Esophagus squamous epithelium (tissue), 5 donors: Measurements from ENCODE around the gene SPTBN4. TPM values are rescaled to one million over a fixed set of nuclear protein-coding genes. Genes with fewer than 3 reads are reported as not detected.

Experiments
- DNase-seq: peaks from one replicate; lab custom pipeline; 2025; lab: John Stamatoyannopoulos, UW
- H3K27ac ChIP-seq, 4 donors: fragments of 200-600 bp; sonication (generic); one replicate each; pipeline ENCODE4 v1.5.1; 2016 to 2019; ENCODE audit warnings: mild to moderate bottlenecking in 1 of 4
- H3K27me3 ChIP-seq, 4 donors: fragments of 200-600 bp; sonication (generic); 1 replicate in 3 of 4; 2 replicates in 1 of 4; pipeline versions ENCODE4 v1.5.1 to v1.6.0; 2017 to 2021; ENCODE audit warnings: antibody characterized with exemption in 1 of 4
- H3K36me3 ChIP-seq, 3 donors: fragments of 200-600 bp; sonication (generic); one replicate each; pipeline ENCODE4 v1.5.1; 2016 to 2019
- H3K4me1 ChIP-seq, 3 donors: fragments of 200-600 bp; sonication (generic); one replicate each; pipeline ENCODE4 v1.5.1; 2017 to 2019
- H3K4me3 ChIP-seq, 4 donors: fragments of 200-600 bp; sonication (generic); 1 replicate in 3 of 4; 2 replicates in 1 of 4; pipeline ENCODE4 v1.5.1; 2016 to 2019; ENCODE audit warnings: mild to moderate bottlenecking in 2 of 4, moderate library complexity in 1 of 4
- H3K9me3 ChIP-seq, 3 donors: fragments of 200-600 bp; sonication (generic); one replicate each; pipeline ENCODE4 v1.5.1; 2016 to 2019
- POLR2A ChIP-seq, 4 donors: fragments of 450-650 bp; IDR thresholded peaks; one replicate each; pipeline ENCODE4 v1.6.1; 2017; ENCODE audit warnings: antibody characterized with exemption in 4 of 4, mild to moderate bottlenecking in 4 of 4, moderate library complexity in 3 of 4
- WGBS, 2 donors: methylation state at CpG; one replicate each; pipeline ENCODE4 v1.1.5; 2018; 5-methylcytosine and 5-hydroxymethylcytosine counted together
- intact Hi-C: fragments of 100-400 bp; cut with DNase I; formaldehyde crosslinking; loops from one replicate; pipeline ENCODE4 v1.15.0; 2022
- total RNA-seq, 4 donors: library from RNA; depleted of rRNA; stranded (reverse); fragments of >200 nt; gene quantifications; one replicate each; pipeline ENCODE4 v1.1.0, GENCODE V29; 2016
- TF ChIP-seq, protein P1 (sequence below), 6 experiments: fragments of 450-650 bp in 4 of 6; fragments of 200-600 bp in 2 of 6; sonication (generic) in 2 of 6; IDR thresholded peaks; one replicate each; pipeline ENCODE4 v1.5.1; 2016 to 2019; ENCODE audit warnings: antibody characterized with exemption in 6 of 6, mild to moderate bottlenecking in 4 of 6, moderate library complexity in 4 of 6
- donor health status: DM: yes; HTN: yes; CAD: no.

SPTBN4 gene
- total RNA-seq, 4 donors from 2014 or later = 0.08 to 2.0 (median 1.2) TPM

DNA sequence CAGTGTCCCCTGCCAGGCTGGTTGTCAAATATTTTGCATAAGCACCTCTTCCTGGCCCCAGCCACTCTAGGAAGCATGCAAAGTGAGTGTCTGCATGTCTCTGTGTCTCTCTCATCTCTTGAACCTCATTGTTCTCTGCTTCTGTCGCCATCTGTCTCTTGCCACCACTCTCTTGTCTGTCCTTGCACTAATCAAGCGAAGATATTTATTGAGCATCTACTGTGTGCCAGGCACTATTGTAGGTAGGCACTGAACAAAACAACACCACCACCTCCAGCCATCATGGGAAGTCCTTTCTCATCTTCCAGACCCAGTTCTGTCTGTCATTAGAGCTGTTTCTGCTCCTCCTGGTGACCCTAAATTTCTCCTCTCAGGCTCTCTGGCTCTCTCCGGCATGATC, 57.9 kb downstream of the SPTBN4 start:
- H3K27ac ChIP-seq = no peak overlapping the region
- no peak for DNase-seq
- intact Hi-C loops = loop anchor here (5.0 to 10.0 kb wide), 2 partner anchors 73 to 210 kb away; no protein-coding TSS in a partner anchor
- no peak overlapping the region for H3K4me3 ChIP-seq
- H3K36me3 ChIP-seq = no peaks in the 10 kb centered on the region
- H3K4me1 ChIP-seq = peaks cover 1 to 10% (median 7%) of the 10 kb centered on the region in 3 donors
- 78 to 90% methylated on average over 3 of the region's 3 CpGs for WGBS, 2 donors
- no peaks in the 10 kb centered on the region for H3K9me3 ChIP-seq
- TF ChIP-seq POLR2A (IDR thresholded peaks at IDR 0.05) = no peak
- TF ChIP-seq, protein P1, sequence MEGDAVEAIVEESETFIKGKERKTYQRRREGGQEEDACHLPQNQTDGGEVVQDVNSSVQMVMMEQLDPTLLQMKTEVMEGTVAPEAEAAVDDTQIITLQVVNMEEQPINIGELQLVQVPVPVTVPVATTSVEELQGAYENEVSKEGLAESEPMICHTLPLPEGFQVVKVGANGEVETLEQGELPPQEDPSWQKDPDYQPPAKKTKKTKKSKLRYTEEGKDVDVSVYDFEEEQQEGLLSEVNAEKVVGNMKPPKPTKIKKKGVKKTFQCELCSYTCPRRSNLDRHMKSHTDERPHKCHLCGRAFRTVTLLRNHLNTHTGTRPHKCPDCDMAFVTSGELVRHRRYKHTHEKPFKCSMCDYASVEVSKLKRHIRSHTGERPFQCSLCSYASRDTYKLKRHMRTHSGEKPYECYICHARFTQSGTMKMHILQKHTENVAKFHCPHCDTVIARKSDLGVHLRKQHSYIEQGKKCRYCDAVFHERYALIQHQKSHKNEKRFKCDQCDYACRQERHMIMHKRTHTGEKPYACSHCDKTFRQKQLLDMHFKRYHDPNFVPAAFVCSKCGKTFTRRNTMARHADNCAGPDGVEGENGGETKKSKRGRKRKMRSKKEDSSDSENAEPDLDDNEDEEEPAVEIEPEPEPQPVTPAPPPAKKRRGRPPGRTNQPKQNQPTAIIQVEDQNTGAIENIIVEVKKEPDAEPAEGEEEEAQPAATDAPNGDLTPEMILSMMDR (IDR thresholded peaks at IDR 0.05) = no peak
- H3K27me3 ChIP-seq = peaks cover 0 to 39% (median 0%) of the 10 kb centered on the region in 4 donors

GRCh38 chr19:40525234-40526051, 58.6 kb downstream of the SPTBN4 start:
- intact Hi-C loops = loop anchor here (5.0 to 10.0 kb wide), 2 partner anchors 72 to 211 kb away; no protein-coding TSS in a partner anchor
- H3K27ac ChIP-seq = no peak overlapping the region

DNA sequence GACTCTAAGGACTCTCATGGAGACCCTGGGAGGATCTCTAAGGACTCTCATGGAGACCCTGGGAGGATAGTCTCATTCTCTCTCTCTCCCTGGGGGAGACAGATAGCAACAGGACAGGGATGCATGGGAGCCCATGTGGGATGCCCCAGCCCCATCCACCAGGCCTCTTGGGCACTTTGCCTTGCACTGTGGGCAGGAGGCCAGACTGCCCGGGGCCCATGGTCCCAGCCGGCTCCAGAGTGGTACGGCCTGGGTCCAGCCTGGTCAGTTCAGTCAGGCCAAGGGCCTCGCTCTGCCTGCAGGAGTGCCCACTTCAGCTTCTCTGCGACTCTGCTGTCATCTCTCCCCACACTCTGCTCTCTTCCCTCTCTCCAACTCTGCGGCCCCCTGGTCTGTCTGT, 61.3 kb downstream of the SPTBN4 start:
- Histone ChIP-seq H3K4me3 (no peak overlapping the region), H3K27ac (no peak overlapping the region), H3K9me3 (no peaks in the 10 kb centered on the region), H3K4me1 (peaks cover 6 to 21% (median 15%) of the 10 kb centered on the region in 3 donors), H3K36me3 (no peaks in the 10 kb centered on the region), H3K27me3 (peaks cover 0 to 38% (median 0%) of the 10 kb centered on the region in 4 donors)
- DNase-seq = no peak
- intact Hi-C loops = loop anchor here (5.0 to 10.0 kb wide), 2 partner anchors 69 to 213 kb away; no protein-coding TSS in a partner anchor
- TF ChIP-seq, protein P1 (IDR thresholded peaks at IDR 0.05) = no peak
- no peak for TF ChIP-seq POLR2A (IDR thresholded peaks at IDR 0.05)
- WGBS, 2 donors = 64 to 77% methylated on average over 6 of the region's 6 CpGs

More at GRCh38 chr19:40525234-40526051, 58.6 kb downstream of the SPTBN4 start:
- no peaks in the 10 kb centered on the region for H3K36me3 ChIP-seq
- TF ChIP-seq, protein P1 (IDR thresholded peaks at IDR 0.05) = no peak
- no peaks in the 10 kb centered on the region for H3K9me3 ChIP-seq
- H3K4me3 ChIP-seq = no peak overlapping the region
- H3K4me1 ChIP-seq = peaks cover 6 to 13% (median 11%) of the 10 kb centered on the region in 3 donors
- no peak for DNase-seq
- H3K27me3 ChIP-seq = peaks cover 0 to 39% (median 0%) of the 10 kb centered on the region in 4 donors
- 47 to 53% methylated on average over 7 to 12 of the region's 12 CpGs for WGBS, 2 donors

- Histone ChIP-seq H3K9me3 (no peaks in the 10 kb centered on the region), H3K36me3 (no peaks in the 10 kb centered on the region), H3K4me3 (peak overlapping the region in 1 of 4 donors; percentile 75), H3K4me1 (peaks cover 6 to 21% (median 15%) of the 10 kb centered on the region in 3 donors), H3K27me3 (peaks cover 0 to 32% (median 0%) of the 10 kb centered on the region in 4 donors), H3K27ac (no peak overlapping the region)
- WGBS, 2 donors = 60 to 67% methylated on average over 12 of the region's 14 CpGs
- intact Hi-C loops = loop anchor here (5.0 to 10.0 kb wide), 2 partner anchors 69 to 214 kb away; no protein-coding TSS in a partner anchor
- TF ChIP-seq POLR2A (IDR thresholded peaks at IDR 0.05) = no peak
- TF ChIP-seq, protein P1 (IDR thresholded peaks at IDR 0.05) = no peak
- DNase-seq = no peak
These were observed 61.8 kb downstream of the SPTBN4 start for GRCh38 chr19:40528533-40529092.
